Loucy (cell line): Measurements from ENCODE around the gene LSM7.

ENCODE experiments used
- H2AFZ ChIP-seq: fragments of 200-600 bp; sonication (generic); 2 replicates; pipeline ENCODE4 v1.6.0; 2016; ENCODE audit warnings: antibody characterized with exemption, mild to moderate bottlenecking, low read length, moderate library complexity
- H3F3A ChIP-seq: fragments of 200-600 bp; 2 replicates; pipeline ENCODE4 v1.6.0; 2016; ENCODE audit warnings: antibody characterized with exemption, low read depth, mild to moderate bottlenecking
- H3K27me3 ChIP-seq: fragments of 200-600 bp; sonication (generic); 2 replicates; pipeline ENCODE4 v1.6.1; 2014; ENCODE audit warnings: low read length, mild to moderate bottlenecking; ENCODE audit not compliant: insufficient read depth, poor library complexity, severe bottlenecking
- H3K36me3 ChIP-seq: fragments of 200-600 bp; sonication (generic); 2 replicates; pipeline ENCODE4 v1.6.1; 2016; ENCODE audit warnings: low read length; ENCODE audit not compliant: insufficient read depth
- H3K4me1 ChIP-seq: fragments of 200-600 bp; sonication (generic); 2 replicates; pipeline ENCODE4 v1.5.1; 2014; ENCODE audit warnings: low read length, mild to moderate bottlenecking; ENCODE audit not compliant: insufficient read depth, poor library complexity, severe bottlenecking
- H3K4me2 ChIP-seq: fragments of 200-600 bp; sonication (generic); 2 replicates; pipeline ENCODE4 v1.6.0; 2014; ENCODE audit warnings: antibody characterized with exemption, low read length, low read depth, mild to moderate bottlenecking; ENCODE audit not compliant: poor library complexity, severe bottlenecking
- H3K4me3 ChIP-seq: fragments of 200-600 bp; sonication (generic); 2 replicates; pipeline ENCODE4 v1.5.1; 2014; ENCODE audit warnings: low read length, mild to moderate bottlenecking, mixed read lengths; ENCODE audit not compliant: poor library complexity, severe bottlenecking
- H3K79me2 ChIP-seq: fragments of 200-600 bp; sonication (generic); 2 replicates; pipeline ENCODE4 v1.6.1; 2014; ENCODE audit warnings: low read length; ENCODE audit not compliant: insufficient read depth
- H3K9ac ChIP-seq: fragments of 200-600 bp; sonication (generic); 2 replicates; pipeline ENCODE4 v1.6.0; 2014; ENCODE audit warnings: mild to moderate bottlenecking, low read depth, low read length, moderate library complexity; ENCODE audit not compliant: poor library complexity, severe bottlenecking
- H3K9me2 ChIP-seq: fragments of 200-600 bp; sonication (generic); replicated peaks from 2 replicates; pipeline ENCODE4 v1.6.1; 2016; ENCODE audit warnings: low read depth, low read length, mixed read lengths
- H3K9me3 ChIP-seq: fragments of 200-600 bp; sonication (generic); 2 replicates; pipeline ENCODE4 v1.6.1; 2014; ENCODE audit warnings: mild to moderate bottlenecking, antibody characterized with exemption, low read length, low read depth; ENCODE audit not compliant: insufficient read depth
- H4K20me1 ChIP-seq: fragments of 200-600 bp; sonication (generic); 2 replicates; pipeline ENCODE4 v1.6.0; 2014; ENCODE audit warnings: antibody characterized with exemption, low read length, mild to moderate bottlenecking; ENCODE audit not compliant: insufficient read depth, poor library complexity, severe bottlenecking
- EZH2phosphoT487 ChIP-seq: fragments of 200-600 bp; IDR thresholded peaks from 2 replicates; pipeline ENCODE4 v1.6.1; 2018; ENCODE audit warnings: antibody characterized with exemption, mild to moderate bottlenecking, moderate library complexity, borderline replicate concordance
- TF ChIP-seq, protein P1 (sequence below): fragments of 200-600 bp; sonication (generic); conservative IDR thresholded peaks from 2 replicates; pipeline ENCODE4 v1.5.1; 2014; ENCODE audit warnings: mild to moderate bottlenecking, antibody characterized with exemption, low read length

The LSM7 gene

DNA sequence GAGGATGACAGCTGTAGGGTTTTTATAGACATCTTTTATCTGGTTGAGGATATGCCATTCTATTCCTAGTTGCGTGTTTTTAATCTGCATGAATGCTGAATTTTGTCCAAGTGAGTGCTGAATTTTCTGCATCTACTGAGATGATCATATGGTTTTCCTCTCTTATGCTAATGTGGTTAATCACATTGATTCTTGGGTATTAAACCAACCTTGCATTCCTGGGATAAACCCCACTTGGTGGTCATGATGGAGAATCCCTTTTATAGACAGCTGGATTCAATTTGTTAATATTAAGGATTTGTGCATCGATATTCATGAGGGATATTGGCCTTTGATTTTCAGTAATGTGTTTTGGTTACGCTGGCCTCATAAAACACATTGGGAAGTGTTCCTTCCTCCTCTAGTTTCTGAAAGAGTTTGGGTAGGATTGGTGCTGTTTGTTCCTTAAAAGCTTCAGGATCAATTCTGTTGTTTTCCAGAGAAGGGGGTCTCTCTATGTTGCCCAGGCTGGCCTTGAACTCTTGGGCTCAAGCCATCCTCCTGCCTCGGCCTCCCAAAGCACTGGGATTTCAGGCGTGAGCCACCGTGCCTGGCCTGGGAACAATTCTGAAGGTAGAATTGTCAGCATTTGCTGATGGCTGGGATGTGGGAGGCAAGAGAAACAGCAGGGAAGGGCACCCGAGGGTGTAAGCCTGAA lies 13.1 kb downstream of the LSM7 start:
- no peaks in the 10 kb centered on the region for H3K27me3 ChIP-seq
- no peaks in the 10 kb centered on the region for H3F3A ChIP-seq
- no peak overlapping the region for H3K9ac ChIP-seq
- H3K9me2 ChIP-seq = no peaks in the 10 kb centered on the region
- H2AFZ ChIP-seq = no peak overlapping the region
- no peaks in the 10 kb centered on the region for H3K79me2 ChIP-seq
- no peak overlapping the region for H3K4me3 ChIP-seq
- peaks cover 4% of the 10 kb centered on the region for H3K4me1 ChIP-seq
- TF ChIP-seq, protein P1, sequence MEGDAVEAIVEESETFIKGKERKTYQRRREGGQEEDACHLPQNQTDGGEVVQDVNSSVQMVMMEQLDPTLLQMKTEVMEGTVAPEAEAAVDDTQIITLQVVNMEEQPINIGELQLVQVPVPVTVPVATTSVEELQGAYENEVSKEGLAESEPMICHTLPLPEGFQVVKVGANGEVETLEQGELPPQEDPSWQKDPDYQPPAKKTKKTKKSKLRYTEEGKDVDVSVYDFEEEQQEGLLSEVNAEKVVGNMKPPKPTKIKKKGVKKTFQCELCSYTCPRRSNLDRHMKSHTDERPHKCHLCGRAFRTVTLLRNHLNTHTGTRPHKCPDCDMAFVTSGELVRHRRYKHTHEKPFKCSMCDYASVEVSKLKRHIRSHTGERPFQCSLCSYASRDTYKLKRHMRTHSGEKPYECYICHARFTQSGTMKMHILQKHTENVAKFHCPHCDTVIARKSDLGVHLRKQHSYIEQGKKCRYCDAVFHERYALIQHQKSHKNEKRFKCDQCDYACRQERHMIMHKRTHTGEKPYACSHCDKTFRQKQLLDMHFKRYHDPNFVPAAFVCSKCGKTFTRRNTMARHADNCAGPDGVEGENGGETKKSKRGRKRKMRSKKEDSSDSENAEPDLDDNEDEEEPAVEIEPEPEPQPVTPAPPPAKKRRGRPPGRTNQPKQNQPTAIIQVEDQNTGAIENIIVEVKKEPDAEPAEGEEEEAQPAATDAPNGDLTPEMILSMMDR = no peak
- TF ChIP-seq EZH2phosphoT487 = no peak
- no peak overlapping the region for H3K4me2 ChIP-seq
- no peaks in the 10 kb centered on the region for H3K9me3 ChIP-seq
- no peaks in the 10 kb centered on the region for H3K36me3 ChIP-seq
- H4K20me1 ChIP-seq = no peaks in the 10 kb centered on the region

DNA sequence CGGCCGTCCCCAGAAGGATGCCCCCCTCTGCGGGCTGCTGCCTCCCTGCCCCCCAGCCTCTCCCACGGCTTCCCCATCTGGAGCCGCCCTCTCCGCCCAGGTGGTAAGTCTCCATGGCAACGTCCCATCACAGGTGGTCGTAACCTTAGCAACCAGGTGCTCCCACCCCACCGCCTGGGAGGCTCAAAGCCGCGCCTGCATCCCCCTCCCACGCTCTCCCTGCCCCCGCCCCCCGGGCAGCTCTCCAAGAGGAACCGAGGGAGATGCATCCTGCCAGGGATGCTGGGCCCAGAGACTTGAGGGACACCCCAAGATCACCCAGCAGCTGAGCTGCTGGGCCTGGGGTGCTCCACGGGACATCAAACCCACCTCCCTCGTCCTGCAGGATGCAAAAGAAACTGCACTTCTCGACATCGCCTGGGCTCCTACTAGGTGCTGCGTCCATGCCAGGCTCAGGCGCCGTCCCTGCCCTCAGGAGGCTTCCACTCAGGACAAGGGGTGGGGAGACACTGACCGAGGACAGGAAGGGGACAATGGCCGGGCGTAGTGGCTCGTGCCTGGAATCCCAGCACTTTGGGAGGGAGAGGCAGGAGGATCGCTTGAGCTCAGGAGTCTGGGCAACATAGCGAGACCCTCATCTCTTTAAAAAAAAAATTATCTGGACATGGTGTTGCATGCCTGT lies 15.4 kb downstream of the LSM7 start:
- Histone ChIP-seq H3K79me2 (no peaks in the 10 kb centered on the region), H3F3A (no peaks in the 10 kb centered on the region), H3K9ac (no peak overlapping the region), H3K9me2 (no peaks in the 10 kb centered on the region), H3K4me1 (peaks cover under 1% of the 10 kb centered on the region), H2AFZ (no peak overlapping the region), H3K4me2 (no peak overlapping the region), H3K27me3 (no peaks in the 10 kb centered on the region), H3K36me3 (no peaks in the 10 kb centered on the region), H4K20me1 (no peaks in the 10 kb centered on the region), H3K9me3 (no peaks in the 10 kb centered on the region), H3K4me3 (no peak overlapping the region)
- TF ChIP-seq EZH2phosphoT487 = no peak
- TF ChIP-seq, protein P1 = no peak

DNA sequence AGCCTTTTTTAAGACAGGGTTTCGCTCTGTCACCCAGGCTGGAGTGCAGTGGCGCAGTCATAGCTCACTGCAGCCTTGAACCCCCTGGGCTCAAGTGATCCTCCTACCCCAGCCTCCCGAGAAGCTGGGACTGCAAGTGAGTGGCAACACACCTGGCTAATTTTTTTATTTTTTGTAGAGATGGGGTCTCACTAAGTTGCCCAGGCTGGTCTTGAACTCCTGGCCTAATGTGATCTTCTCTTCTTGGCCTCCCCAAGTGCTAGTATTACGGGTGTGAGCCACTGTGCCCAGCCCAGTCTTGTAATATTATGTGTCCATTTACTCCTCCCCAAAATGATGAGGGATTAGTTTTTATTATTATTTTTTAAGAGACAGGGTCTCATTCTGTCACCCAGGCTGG lies 17.3 kb downstream of the LSM7 start:
- no peaks in the 10 kb centered on the region for H3F3A ChIP-seq
- no peak overlapping the region for H2AFZ ChIP-seq
- H3K4me3 ChIP-seq = no peak overlapping the region
- no peaks in the 10 kb centered on the region for H3K36me3 ChIP-seq
- H3K79me2 ChIP-seq = no peaks in the 10 kb centered on the region
- H3K9me2 ChIP-seq = no peaks in the 10 kb centered on the region
- no peak for TF ChIP-seq EZH2phosphoT487
- TF ChIP-seq, protein P1 = no peak
- H4K20me1 ChIP-seq = no peaks in the 10 kb centered on the region
- no peaks in the 10 kb centered on the region for H3K9me3 ChIP-seq
- no peaks in the 10 kb centered on the region for H3K4me1 ChIP-seq
- no peaks in the 10 kb centered on the region for H3K27me3 ChIP-seq
- no peak overlapping the region for H3K4me2 ChIP-seq
- no peak overlapping the region for H3K9ac ChIP-seq
